DND-41 (cell line): ENCODE data around the gene GFAP.
A peak's percentile ranks its signal among the peaks of the same experiment; 100 is the strongest.

ENCODE experiments used
- ATAC-seq: fragments of 200-7000 bp; cut with Tn5 transposase; 3 replicates; pipeline ENCODE4 v1.9.1; 2021; ENCODE audit warnings: low read depth; ENCODE audit not compliant: insufficient read depth
- DNase-seq: peaks from one replicate; pipeline ENCODE4 v3.0.0-alpha.2; 2020
- H2AFZ ChIP-seq: 2 replicates; pipeline ENCODE4 v1.6.0; 2012; ENCODE audit warnings: low read depth, low read length
- H3K27ac ChIP-seq: 2 replicates; pipeline ENCODE4 v1.5.1; 2012; ENCODE audit warnings: low read length, inconsistent platforms
- H3K27me3 ChIP-seq: fragments of 200-600 bp; sonication (generic); 2 replicates; pipeline ENCODE4 v1.6.0; 2012; ENCODE audit warnings: low read length, mild to moderate bottlenecking, inconsistent platforms; ENCODE audit not compliant: insufficient read depth, poor library complexity
- H3K36me3 ChIP-seq: 2 replicates; pipeline ENCODE4 v1.5.1; 2012; ENCODE audit warnings: low read length, inconsistent platforms; ENCODE audit not compliant: insufficient read depth
- H3K4me1 ChIP-seq: 2 replicates; pipeline ENCODE4 v1.5.1; 2012; ENCODE audit warnings: mild to moderate bottlenecking, low read length; ENCODE audit not compliant: insufficient read depth
- H3K4me2 ChIP-seq: 2 replicates; pipeline ENCODE4 v1.6.0; 2012; ENCODE audit warnings: mild to moderate bottlenecking, moderate library complexity, low read length, inconsistent platforms; ENCODE audit not compliant: insufficient read depth
- H3K4me3 ChIP-seq, 2 experiments: fragments of 200-600 bp in 1 of 2; shearing (Covaris generic) in 1 of 2; 2 replicates each; pipeline ENCODE4 v1.5.1; 2012 to 2016; ENCODE audit warnings: inconsistent platforms in 2 of 2, low read length in 2 of 2, mild to moderate bottlenecking in 2 of 2, low read depth in 1 of 2, moderate library complexity in 1 of 2
- H3K79me2 ChIP-seq: 2 replicates; pipeline ENCODE4 v1.6.0; 2012; ENCODE audit warnings: low read length, inconsistent platforms; ENCODE audit not compliant: insufficient read depth
- H3K9ac ChIP-seq: 2 replicates; pipeline ENCODE4 v1.6.0; 2012; ENCODE audit warnings: low read depth, mild to moderate bottlenecking, inconsistent platforms, low read length, moderate library complexity
- H3K9me3 ChIP-seq: 2 replicates; pipeline ENCODE4 v1.5.1; 2012; ENCODE audit warnings: low read length, moderate library complexity, mild to moderate bottlenecking, inconsistent platforms; ENCODE audit not compliant: insufficient read depth, severe bottlenecking
- H4K20me1 ChIP-seq: 2 replicates; pipeline ENCODE4 v1.6.0; 2012; ENCODE audit warnings: low read length; ENCODE audit not compliant: insufficient read depth
- CTCF ChIP-seq: IDR thresholded peaks from 2 replicates; pipeline ENCODE4 v1.5.1; 2012; ENCODE audit warnings: borderline replicate concordance, low read length, moderate library complexity, mild to moderate bottlenecking; ENCODE audit not compliant: poor library complexity, severe bottlenecking; ENCODE audit errors: extremely low read depth
- EZH2 ChIP-seq: IDR thresholded peaks from 3 replicates; pipeline ENCODE4 v1.6.1; 2012; ENCODE audit warnings: borderline replicate concordance, low read depth, mild to moderate bottlenecking, moderate library complexity, low read length, inconsistent platforms; ENCODE audit not compliant: severe bottlenecking

GFAP gene

GRCh38 chr17:44865231-44865660 lies 50.1 kb downstream of the GFAP start:
- no peaks in the 10 kb centered on the region for H3K79me2 ChIP-seq
- no peak for TF ChIP-seq EZH2
- peak; percentile 93 for TF ChIP-seq CTCF
- H3K9ac ChIP-seq = no peak overlapping the region
- H3K4me2 ChIP-seq = no peak overlapping the region
- H4K20me1 ChIP-seq = peaks cover 10% of the 10 kb centered on the region; the same call in 1 of the 2 replicates
- H2AFZ ChIP-seq = no peak overlapping the region
- DNase-seq (peak; percentile 71), ATAC-seq (peak; percentile 90)
- H3K4me1 ChIP-seq = no peaks in the 10 kb centered on the region
- H3K27ac ChIP-seq = no peak overlapping the region
- H3K4me3 ChIP-seq = no peak overlapping the region
- no peaks in the 10 kb centered on the region for H3K9me3 ChIP-seq
- H3K27me3 ChIP-seq = no peaks in the 10 kb centered on the region
- peaks cover 89% of the 10 kb centered on the region for H3K36me3 ChIP-seq

- H2AFZ ChIP-seq = no peak overlapping the region
- TF ChIP-seq EZH2 (no peak), CTCF (no peak)
- DNase-seq (no peak), ATAC-seq (peak; percentile 46; the same call in 2 of the 3 replicates)
- no peaks in the 10 kb centered on the region for H3K4me1 ChIP-seq
- H3K9me3 ChIP-seq = no peaks in the 10 kb centered on the region
- peaks cover 10% of the 10 kb centered on the region; the same call in 1 of the 2 replicates for H4K20me1 ChIP-seq
- H3K36me3 ChIP-seq = peaks cover 89% of the 10 kb centered on the region
- no peak overlapping the region for H3K4me2 ChIP-seq
- no peak overlapping the region for H3K27ac ChIP-seq
- no peaks in the 10 kb centered on the region for H3K27me3 ChIP-seq
- no peak overlapping the region for H3K9ac ChIP-seq
- no peaks in the 10 kb centered on the region for H3K79me2 ChIP-seq
- no peak overlapping the region for H3K4me3 ChIP-seq
Measured at GRCh38 chr17:44864831-44865230, 50.5 kb downstream of the GFAP start.

- no peak overlapping the region for H3K9ac ChIP-seq
- H4K20me1 ChIP-seq = peaks cover 8% of the 10 kb centered on the region
- H2AFZ ChIP-seq = no peak overlapping the region
- DNase-seq (no peak), ATAC-seq (no peak)
- H3K4me2 ChIP-seq = no peak overlapping the region
- no peaks in the 10 kb centered on the region for H3K4me1 ChIP-seq
- H3K36me3 ChIP-seq = peaks cover 89% of the 10 kb centered on the region
- no peaks in the 10 kb centered on the region for H3K9me3 ChIP-seq
- no peak overlapping the region for H3K27ac ChIP-seq
- no peak for TF ChIP-seq EZH2
- TF ChIP-seq CTCF = no peak
- no peaks in the 10 kb centered on the region for H3K27me3 ChIP-seq
- H3K79me2 ChIP-seq = no peaks in the 10 kb centered on the region
- no peak overlapping the region for H3K4me3 ChIP-seq
Measured at GRCh38 chr17:44863061-44863918, 52.0 kb downstream of the GFAP start.
